ENCODE results near the gene CCDC12. TPM values are rescaled to one million over a fixed set of nuclear protein-coding genes. Genes with fewer than 3 reads are reported as not detected.

The CCDC12 gene
- total RNA-seq, 1 donor from 2014 or later = 37.4 TPM

GRCh38 chr3:47014036-47014435, 37.5 kb upstream of the CCDC12 start:
- peaks cover 21% of the 10 kb centered on the region for H3K36me3 Mint-ChIP-seq (ENCODE audit: unreplicated experiment)
- H3K4me1 Mint-ChIP-seq (ENCODE audit: unreplicated experiment) = peaks cover 31% of the 10 kb centered on the region
- H3K9me3 Mint-ChIP-seq (ENCODE audit: unreplicated experiment) = no peaks in the 10 kb centered on the region
- TF ChIP-seq CTCF (IDR thresholded peaks at IDR 0.05) = no peak
- H3K27me3 Mint-ChIP-seq (ENCODE audit: unreplicated experiment) = no peaks in the 10 kb centered on the region
- H3K4me3 Mint-ChIP-seq (ENCODE audit: unreplicated experiment) = no peak overlapping the region
- DNase-seq (ENCODE audit: extremely low spot score, unreplicated experiment) = no peak
- no peak overlapping the region for H3K27ac Mint-ChIP-seq (ENCODE audit: unreplicated experiment)

DNA sequence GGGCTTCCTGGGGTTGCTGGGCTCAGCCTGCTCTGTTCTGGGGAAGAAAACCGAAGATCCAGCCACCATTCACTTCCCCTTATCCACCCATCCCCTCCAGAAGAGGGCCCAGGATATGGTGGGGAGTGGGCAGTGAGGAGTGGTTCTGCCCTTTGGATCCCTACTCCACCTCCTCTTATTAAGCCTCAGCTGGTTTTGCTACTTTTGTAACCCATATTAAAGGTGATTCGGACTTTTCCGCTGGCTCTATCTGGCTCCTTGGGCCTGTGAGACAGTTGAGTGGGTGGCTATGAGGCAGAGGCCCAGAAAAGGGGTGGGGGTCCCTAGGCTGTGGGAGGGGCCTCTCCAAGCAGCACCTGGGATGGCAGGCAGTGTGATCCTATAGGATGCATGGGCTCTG, 36.7 kb upstream of the CCDC12 start:
- Mint-ChIP-seq H3K27ac (ENCODE audit: unreplicated experiment) (no peak overlapping the region), H3K4me1 (ENCODE audit: unreplicated experiment) (peaks cover 25% of the 10 kb centered on the region), H3K9me3 (ENCODE audit: unreplicated experiment) (no peaks in the 10 kb centered on the region), H3K36me3 (ENCODE audit: unreplicated experiment) (peaks cover 16% of the 10 kb centered on the region), H3K27me3 (ENCODE audit: unreplicated experiment) (no peaks in the 10 kb centered on the region), H3K4me3 (ENCODE audit: unreplicated experiment) (no peak overlapping the region)
- DNase-seq (ENCODE audit: extremely low spot score, unreplicated experiment) = no peak
- no peak for TF ChIP-seq CTCF (IDR thresholded peaks at IDR 0.05)

GRCh38 chr3:47012342-47013230, 36.0 kb upstream of the CCDC12 start:
- H3K36me3 Mint-ChIP-seq (ENCODE audit: unreplicated experiment) = peaks cover 13% of the 10 kb centered on the region
- H3K9me3 Mint-ChIP-seq (ENCODE audit: unreplicated experiment) = no peaks in the 10 kb centered on the region
- no peak for DNase-seq (ENCODE audit: extremely low spot score, unreplicated experiment)
- no peak overlapping the region for H3K27ac Mint-ChIP-seq (ENCODE audit: unreplicated experiment)
- no peaks in the 10 kb centered on the region for H3K27me3 Mint-ChIP-seq (ENCODE audit: unreplicated experiment)
- no peak overlapping the region for H3K4me3 Mint-ChIP-seq (ENCODE audit: unreplicated experiment)
- TF ChIP-seq CTCF (IDR thresholded peaks at IDR 0.05) = no peak
- peaks cover 18% of the 10 kb centered on the region for H3K4me1 Mint-ChIP-seq (ENCODE audit: unreplicated experiment)

GRCh38 chr3:47011371-47011770, 34.8 kb upstream of the CCDC12 start:
- H3K36me3 Mint-ChIP-seq (ENCODE audit: unreplicated experiment) = peaks cover 4% of the 10 kb centered on the region
- DNase-seq (ENCODE audit: extremely low spot score, unreplicated experiment) = no peak
- TF ChIP-seq CTCF (IDR thresholded peaks at IDR 0.05) = no peak
- H3K27me3 Mint-ChIP-seq (ENCODE audit: unreplicated experiment) = no peaks in the 10 kb centered on the region
- H3K4me1 Mint-ChIP-seq (ENCODE audit: unreplicated experiment) = peaks cover 10% of the 10 kb centered on the region
- H3K9me3 Mint-ChIP-seq (ENCODE audit: unreplicated experiment) = no peaks in the 10 kb centered on the region
- peak overlapping the region; percentile 85 for H3K27ac Mint-ChIP-seq (ENCODE audit: unreplicated experiment)
- H3K4me3 Mint-ChIP-seq (ENCODE audit: unreplicated experiment) = no peak overlapping the region

- no peaks in the 10 kb centered on the region for H3K9me3 Mint-ChIP-seq (ENCODE audit: unreplicated experiment)
- TF ChIP-seq CTCF (IDR thresholded peaks at IDR 0.05) = no peak
- peak overlapping the region; percentile 85 for H3K27ac Mint-ChIP-seq (ENCODE audit: unreplicated experiment)
- no peaks in the 10 kb centered on the region for H3K27me3 Mint-ChIP-seq (ENCODE audit: unreplicated experiment)
- H3K4me3 Mint-ChIP-seq (ENCODE audit: unreplicated experiment) = no peak overlapping the region
- H3K4me1 Mint-ChIP-seq (ENCODE audit: unreplicated experiment) = peaks cover 10% of the 10 kb centered on the region
- H3K36me3 Mint-ChIP-seq (ENCODE audit: unreplicated experiment) = peaks cover 2% of the 10 kb centered on the region
- DNase-seq (ENCODE audit: extremely low spot score, unreplicated experiment) = no peak
These were observed 34.4 kb upstream of the CCDC12 start for GRCh38 chr3:47010910-47011309.

Measured in osteocyte (in vitro differentiated cells).